ENCODE measurements around the gene KLK12.

GRCh38 chr19:51030631-51031030 lies 4.2 kb downstream of the KLK12 start:
- TF ChIP-seq CTCF (IDR thresholded peaks at IDR 0.05) (no peak), POLR2A (IDR thresholded peaks at IDR 0.05) (no peak)

All from body of pancreas (tissue), 4 donors.